ENCODE results near the gene SMURF2.
"Not testable (repeated sequence)": the region's sequence is repeated elsewhere in the genome, so short reads cannot be mapped to it uniquely, and the experiment has no call there.

The SMURF2 gene

DNA sequence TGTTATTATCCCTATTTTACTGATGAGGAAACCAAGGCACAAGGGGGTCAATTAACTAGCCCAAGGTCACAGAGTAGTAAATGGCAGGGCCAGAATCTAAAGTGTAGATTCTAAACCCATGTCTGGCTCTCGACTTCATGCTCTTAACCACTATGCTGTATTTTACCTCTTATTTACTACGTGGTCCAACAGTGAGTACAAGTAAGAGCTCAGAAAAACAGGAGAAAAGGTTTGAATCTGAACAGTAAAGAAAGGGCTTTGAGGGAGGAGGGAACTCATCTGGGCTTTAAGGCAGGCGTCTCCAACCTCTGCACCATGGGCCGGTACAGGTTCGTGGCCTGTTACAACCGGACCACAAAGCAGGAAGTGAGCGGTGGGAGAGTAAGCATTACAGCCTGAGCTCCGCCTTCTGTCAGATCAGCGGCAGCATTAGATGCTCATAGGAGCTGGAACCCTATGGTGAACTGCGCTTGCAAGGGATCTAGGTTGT lies 62.9 kb downstream of the SMURF2 start:
- no peak overlapping the region for H3K4me3 ChIP-seq (ENCODE audit: low read depth, low read length)

DNA sequence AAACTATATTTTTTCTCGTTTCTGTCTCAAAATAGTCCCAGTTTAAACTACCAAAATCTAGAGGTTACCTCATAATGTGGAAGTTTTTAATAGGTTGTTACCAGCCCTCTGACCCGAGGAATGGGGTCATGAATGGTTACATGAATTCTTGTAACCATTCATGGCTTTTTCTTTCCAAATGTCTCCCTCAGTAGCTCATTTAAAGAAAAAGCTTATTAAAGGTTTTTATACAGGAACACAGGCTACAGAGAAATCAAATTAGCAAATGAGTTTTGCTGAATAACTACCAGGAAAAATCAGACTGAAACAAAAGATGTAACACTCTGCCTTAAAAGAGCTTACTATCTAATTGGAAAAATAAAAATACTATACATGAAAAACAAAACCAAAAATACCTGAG lies 63.4 kb downstream of the SMURF2 start:
- H3K4me3 ChIP-seq (ENCODE audit: low read depth, low read length): no peak overlapping the region

DNA sequence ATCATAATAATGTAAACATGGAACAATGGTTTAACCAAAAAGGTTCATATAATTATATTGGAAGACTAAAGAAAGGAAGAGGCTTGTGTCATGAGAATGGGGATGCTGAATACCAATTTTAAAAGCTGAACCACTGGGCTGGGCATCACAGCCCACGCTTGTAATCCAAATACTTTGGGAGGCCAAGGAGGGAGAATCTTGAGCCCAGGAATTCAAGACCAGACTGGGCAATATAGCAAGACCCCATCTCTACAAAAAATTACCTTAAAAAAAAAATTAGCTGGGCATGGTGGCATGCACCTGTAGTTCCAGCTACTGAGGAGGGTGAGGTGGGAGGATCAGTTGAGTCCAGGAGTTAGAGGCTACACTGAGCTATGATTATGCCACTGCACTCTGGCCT lies 65.1 kb downstream of the SMURF2 start:
- H3K4me3 ChIP-seq (ENCODE audit: low read depth, low read length): no peak overlapping the region

DNA sequence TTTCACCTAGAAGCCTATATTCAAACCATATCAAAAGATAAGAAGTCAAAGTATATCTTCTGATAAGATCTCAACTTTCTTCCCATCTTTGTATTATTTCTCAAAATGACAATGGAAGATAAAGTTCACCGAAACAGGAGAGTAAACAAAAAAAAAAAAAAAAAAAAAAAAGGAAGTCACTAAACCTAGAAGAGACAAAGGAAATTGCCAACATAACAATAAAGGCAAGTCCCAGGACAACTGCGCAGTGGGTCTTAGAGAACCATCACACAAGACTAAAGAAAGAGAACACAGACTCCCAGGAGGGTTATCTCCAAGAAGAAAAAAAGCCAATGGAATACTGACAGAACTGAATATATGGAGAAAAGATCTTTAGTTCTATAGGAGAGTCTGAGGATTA lies 65.7 kb downstream of the SMURF2 start:
- no peak overlapping the region for H3K4me3 ChIP-seq (ENCODE audit: low read depth, low read length)

DNA sequence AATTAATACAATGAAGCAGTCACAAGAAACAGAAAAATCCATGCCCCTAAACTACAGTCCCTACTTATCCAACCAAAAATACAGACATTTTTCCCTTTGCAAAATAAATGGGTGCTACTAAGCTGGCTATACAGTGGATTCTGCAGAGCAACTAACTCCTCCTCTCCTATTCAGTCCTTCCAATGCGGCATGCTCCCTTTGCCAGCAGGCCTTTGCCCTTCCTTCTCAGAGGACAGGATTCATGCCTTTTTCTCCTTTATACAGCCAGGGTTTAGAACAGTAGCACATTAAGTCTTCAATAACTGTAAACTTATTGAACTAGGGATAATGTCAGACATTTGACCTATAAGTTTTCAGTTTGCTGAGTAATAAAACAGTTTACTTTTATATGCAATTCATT lies 70.2 kb downstream of the SMURF2 start:
- H3K4me3 ChIP-seq (ENCODE audit: low read depth, low read length): no peak overlapping the region

DNA sequence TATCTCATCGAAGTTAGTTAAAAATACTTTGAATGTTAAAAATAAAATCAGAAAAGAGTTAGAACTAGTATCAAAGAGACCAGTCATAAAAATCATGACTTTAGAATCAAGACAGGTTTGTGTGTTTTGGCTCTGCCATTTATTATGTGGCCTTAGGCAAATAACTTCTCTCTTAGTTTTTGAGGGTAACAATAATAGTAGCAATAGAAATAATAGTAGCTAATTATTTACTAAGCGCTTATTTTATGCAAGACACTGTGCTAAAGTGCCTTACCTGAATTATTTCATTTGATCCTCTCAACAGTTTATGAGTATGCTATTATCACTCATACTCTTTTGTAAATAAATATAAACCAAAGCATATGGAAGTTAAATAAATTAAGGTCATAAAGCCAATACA lies 77.0 kb downstream of the SMURF2 start:
- no peak overlapping the region for H3K4me3 ChIP-seq (ENCODE audit: low read depth, low read length)

DNA sequence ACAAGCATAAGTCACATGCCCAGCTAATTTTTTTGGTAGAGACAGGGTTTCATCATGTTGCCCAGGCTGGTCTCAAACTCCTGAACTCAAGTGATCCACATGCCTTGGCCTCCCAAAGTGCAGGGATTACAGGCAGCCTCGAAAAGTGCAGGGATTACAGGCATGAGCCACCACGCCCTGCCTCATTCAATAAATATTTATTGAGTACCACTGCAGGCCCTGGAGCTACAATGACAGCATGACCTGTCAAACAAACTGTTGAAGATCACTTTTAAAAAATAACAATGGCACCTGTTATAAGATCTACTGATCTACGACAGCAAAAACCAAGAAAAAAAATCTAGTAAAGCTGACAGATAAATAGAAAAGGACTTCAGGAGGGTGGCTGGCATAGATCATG lies 79.1 kb downstream of the SMURF2 start:
- H3K4me3 ChIP-seq (ENCODE audit: low read depth, low read length): no peak overlapping the region

DNA sequence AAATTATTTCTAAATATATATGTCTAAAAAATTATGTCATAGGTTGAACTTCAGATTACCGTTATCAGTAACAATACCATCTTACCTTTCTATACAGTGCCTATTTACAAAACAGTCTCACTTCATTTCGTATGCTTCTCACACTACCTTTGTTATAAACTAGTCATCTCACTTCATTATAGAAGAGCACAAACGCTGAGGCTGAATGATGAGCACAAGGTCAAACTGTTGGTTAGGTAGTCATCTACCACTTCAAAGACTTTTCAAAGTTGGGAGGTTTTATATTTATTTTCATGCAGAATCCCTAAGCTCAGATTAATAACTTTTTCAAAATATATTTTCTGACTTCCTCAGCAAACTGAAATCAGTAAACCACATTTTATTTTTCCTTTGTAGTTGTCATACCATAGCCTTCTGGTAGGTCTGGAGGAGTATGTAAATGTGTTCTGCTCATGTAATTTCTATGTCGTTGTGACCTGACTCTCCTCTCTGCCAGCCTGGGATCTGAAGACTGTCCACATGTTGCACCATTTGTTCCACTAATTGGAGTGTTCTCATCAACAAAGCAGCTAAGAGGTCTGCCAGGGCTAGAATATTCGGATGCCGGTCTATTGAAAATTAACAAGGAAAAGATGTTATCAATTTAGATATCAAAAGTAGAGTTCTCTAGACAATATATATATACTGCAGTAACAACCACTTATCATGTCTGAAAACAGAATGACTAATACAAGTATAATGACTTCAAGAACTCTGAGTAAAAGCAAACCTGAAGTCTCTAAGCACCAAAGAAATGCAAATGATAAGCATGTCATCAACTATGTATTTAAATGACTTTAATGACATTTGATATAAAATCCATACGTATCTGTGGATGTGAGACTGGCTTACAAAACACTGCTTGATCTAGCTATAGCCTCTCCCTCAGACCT lies 81.5 kb downstream of the SMURF2 start:
- no peak overlapping the region for H3K4me3 ChIP-seq (ENCODE audit: low read depth, low read length)

DNA sequence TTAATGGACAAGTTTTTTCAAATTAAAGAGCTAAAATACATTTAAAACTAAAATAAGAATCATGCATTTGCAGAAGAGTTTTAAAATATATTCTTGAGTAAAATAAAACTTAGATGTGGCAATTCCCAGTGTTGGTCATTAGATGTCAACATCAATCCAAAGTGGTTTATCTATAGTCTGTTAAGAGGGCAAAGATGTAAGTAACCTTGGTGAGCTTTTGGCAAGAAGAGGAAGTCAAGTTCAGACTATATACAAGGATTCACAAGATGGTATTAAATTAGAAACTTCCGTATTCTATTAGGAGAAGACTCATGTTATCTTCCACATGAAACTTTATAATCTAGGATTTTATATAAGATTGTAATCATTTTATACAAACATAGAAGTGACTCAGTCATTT lies 82.2 kb downstream of the SMURF2 start:
- no peak overlapping the region for H3K4me3 ChIP-seq (ENCODE audit: low read depth, low read length)

DNA sequence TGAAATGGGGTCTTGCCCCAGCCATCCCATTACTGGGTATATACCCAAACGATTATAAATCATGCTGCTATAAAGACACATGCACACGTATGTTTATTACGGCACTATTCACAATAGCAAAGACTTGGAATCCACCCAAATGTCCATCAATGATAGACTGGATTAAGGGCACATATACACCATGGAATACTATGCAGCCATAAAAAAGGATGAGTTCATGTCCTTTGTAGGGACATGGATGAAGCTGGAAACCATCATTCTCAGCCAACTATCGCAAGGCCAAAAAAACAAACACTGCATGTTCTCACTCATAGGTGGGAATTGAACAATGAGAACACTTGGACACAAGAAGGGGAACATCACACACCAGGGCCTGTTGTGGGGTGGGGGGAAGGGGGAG lies 85.1 kb downstream of the SMURF2 start:
- H3K4me3 ChIP-seq (ENCODE audit: low read depth, low read length): not testable (repeated sequence)

DNA sequence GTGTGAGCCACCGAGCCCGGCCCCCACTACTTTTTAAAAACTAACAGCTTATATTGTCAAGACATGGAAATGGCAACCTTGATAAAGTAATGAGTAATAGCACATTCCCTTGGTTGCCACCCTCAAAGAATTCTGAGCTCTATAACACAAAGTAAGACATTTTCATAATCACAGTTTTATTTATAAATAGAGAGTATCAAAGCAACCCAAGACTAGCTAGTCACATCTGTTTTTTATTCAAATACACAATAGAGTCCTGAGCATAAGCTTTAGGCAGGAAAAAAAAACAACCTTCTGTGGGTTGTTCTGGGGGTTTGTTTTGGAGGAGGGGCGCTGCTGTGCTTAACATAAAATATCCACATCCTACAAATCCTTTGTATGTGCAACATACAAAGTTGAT lies 86.7 kb downstream of the SMURF2 start:
- H3K4me3 ChIP-seq (ENCODE audit: low read depth, low read length): no peak overlapping the region

DNA sequence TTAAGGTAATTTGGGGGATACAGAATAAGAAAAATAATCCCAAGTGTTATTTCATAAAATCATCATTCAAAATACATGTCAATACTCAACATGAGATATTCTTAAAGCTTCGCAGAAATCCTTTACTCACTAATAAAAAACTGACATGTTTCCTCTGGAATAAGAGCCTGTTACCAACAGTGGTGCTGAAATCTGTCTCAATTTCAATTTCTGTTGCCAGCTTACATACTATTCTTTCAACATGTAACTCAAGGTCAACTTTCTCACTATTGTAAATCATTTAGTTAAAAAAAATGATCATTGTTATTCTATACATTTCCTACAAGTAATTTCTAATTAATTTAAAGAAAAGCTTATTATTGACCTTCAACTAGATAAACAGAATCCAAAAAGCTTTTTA lies 87.5 kb downstream of the SMURF2 start:
- H3K4me3 ChIP-seq (ENCODE audit: low read depth, low read length): no peak overlapping the region

DNA sequence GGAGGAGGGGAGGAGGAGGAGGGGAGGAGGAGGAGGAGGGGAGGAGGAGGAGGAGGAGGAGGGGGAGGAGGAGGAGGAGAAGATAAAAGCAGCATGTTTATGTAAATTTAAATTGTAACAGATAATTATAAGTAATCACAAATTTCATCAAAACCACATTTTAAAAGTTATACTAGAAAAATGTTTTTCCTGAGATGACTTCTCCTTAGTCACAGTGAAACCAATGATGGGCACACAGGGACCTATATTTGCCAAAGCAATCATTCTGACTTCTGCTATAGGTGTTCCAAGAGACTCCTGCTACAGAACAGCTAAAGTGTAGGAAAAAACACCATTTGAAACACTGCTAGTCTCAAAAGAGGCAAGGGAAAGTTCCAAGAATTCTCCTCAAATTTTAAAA lies 88.9 kb downstream of the SMURF2 start:
- no peak overlapping the region for H3K4me3 ChIP-seq (ENCODE audit: low read depth, low read length)

DNA sequence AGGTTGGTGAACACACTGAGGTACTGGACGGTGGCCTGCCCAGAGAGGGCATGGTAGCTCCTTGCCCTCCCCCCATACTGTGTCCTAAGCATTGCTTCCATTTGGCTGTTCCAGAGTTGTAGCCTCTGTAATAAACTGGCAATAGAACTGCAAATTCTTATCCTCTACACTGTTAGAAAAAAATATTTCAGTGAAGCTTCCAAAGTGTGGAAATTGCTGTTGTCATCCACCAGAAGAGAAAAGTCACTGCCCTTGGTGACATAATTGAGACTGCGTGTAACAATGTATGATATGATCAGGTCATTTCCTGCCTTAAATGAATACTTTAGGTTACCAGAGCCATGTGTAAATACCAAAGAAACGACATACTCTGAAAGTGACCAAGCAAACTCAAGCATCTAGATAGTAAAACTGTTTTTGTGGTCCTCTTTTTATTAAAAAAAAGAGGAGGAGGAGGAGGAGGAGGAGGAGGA lies 89.4 kb downstream of the SMURF2 start:
- H3K4me3 ChIP-seq (ENCODE audit: low read depth, low read length): no peak overlapping the region

DNA sequence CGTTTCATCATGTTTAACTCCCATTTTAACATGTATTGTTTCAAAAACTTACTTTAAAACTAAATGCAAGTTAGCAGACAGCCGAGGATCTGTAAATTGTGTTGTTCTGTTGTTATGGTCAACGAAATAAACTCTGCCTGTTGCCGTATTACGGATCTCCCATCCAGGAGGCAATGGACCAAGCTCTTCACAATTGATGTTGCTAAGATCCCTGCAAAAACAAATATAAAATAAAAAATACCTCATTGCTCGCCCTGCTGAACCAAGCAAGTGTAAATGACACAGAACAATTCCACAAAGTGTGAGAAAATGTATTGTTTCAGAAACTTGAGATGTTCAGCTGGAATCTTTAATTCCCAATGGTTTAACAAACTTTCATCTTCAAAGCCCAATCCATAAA lies 90.4 kb downstream of the SMURF2 start:
- no peak overlapping the region for H3K4me3 ChIP-seq (ENCODE audit: low read depth, low read length)

DNA sequence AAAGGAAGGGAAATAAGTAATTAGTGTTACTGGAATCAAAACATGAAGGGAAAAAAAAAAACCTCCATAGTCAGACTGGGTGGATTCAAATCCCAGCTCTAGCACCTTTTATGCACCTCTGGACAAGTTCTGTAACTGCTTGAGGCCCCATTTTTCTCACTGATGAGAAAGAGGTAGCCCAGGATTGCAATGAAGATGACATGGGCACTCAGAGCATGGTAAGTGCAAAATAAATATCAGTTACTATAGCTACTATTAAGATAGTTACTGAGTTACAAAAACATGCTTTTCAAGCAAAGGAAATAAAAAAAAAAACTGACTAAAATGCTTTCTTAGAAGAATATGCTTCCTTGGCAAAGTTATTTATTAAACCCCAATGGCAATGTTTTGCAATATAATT lies 96.5 kb downstream of the SMURF2 start:
- no peak overlapping the region for H3K4me3 ChIP-seq (ENCODE audit: low read depth, low read length)

DNA sequence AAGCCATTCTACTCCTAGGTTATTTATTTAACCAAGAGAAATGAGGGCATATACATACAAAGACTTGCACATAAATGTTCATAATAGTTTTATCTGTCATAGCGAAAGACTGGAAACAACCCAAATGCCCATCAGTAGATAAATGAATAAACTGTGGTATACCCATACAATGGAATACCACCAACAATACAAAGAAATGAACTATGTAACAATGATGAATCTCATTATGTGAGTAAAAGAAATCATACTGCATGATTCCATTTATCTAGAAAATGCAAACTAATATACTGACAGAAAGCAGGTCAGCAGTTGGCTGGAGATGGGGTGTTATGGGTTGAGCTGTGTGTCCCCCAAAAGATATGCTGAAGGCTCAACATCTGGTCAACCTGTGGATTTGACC lies 98.0 kb downstream of the SMURF2 start:
- H3K4me3 ChIP-seq (ENCODE audit: low read depth, low read length): no peak overlapping the region

DNA sequence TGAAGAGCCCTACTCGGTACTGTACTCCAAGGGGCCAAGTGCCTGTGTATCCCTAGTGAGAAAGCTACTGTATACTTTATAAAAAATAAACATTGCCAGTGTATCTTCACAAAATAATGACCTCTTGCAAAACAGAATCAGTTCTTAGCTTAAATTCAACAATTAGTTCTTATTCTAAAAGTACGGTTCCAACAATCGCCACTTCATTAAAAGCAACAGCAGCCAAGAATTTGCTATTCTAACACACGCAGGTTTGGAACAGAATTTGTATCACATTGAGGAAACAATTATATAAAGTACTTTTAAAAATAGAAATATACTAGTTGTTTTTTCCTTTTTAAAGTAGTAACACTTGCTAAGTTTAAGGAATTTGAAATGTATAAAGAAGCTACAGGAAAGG lies 106.8 kb downstream of the SMURF2 start:
- no peak overlapping the region for H3K4me3 ChIP-seq (ENCODE audit: low read depth, low read length)

DNA sequence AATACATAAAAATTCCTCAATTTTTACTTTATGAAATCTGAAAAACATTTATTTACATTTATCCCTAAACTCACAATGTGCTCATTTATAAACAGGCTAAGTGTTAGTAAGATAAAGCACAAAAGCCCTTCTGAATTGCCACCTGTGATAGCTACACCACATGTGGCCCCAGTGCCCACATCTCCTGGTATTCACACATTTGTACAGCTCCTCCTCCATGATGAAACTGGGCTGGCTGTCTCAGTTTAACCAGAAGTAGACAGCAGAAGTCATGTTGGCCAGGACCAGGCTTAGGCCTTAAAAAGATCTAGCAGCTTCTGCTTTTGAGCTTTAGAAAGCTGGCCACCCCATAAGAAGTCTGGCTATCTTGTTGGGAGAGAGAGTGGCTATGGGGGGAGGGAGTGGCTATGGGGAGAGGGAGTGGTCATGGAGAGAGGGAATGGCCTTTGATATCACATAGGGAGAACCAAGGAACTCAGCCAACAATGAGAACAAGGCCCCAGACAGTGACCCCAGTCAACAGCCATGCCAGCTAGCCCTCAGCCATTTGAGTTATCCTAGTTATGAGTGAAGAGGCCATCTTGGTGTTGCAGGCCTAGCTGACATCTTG lies 108.0 kb downstream of the SMURF2 start:
- no peak overlapping the region for H3K4me3 ChIP-seq (ENCODE audit: low read depth, low read length)

DNA sequence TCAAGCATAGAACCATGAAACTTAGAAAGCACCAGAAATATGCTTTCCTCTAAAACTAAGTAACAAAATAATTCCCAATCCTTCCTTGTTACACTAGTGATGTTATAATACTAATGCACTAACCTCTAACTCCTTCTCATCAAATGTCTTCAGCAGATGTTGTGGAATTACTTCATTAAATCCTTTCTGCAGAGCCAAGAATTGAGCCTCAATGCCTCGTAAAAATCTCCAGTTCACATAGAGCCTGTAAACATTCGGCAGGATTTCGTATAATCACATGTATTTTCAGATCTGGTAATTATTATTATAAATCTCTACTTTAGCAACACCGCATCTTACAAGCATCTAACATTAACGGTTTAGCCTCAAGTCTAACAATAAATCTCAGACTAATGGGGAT lies 110.6 kb downstream of the SMURF2 start:
- H3K4me3 ChIP-seq (ENCODE audit: low read depth, low read length): no peak overlapping the region

DNA sequence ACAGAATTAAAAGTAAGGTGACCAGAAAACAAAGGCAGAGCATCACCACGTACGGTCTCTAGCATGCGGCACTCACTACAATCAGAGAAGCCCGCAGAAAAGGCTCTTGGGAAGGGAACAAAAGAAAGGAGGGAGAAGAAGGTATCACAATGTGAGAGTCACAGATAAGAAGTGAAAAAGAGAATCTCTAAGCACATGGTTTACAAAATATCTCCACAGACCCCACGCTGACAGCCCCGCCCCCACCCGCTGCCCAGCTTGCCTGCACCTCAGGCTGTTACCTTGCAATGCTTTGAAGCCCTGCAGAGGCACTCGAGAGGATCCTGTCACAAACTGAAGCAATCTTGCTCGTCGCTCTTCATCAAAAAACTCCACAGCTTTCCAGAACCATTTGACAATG lies 114.8 kb downstream of the SMURF2 start:
- no peak overlapping the region for H3K4me3 ChIP-seq (ENCODE audit: low read depth, low read length)

DNA sequence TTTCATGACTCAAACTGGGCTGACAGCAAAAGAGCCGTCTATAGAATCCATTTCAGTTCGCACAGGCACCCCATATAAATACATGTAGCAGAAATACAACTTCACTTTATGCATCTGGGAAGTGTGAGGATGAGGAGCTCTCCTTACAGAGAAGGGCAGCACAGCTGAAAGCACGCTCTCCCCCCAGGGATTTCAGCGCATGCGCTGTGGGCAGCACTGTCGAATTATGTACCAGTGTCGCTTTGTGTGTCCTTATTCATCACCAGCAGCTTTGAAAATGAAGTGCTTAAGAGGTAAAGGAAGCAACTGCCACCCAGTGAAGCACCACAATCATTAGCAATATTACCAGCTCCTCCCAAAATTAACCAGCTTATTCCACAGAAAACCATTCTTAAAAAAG lies 115.4 kb downstream of the SMURF2 start:
- H3K4me3 ChIP-seq (ENCODE audit: low read depth, low read length): no peak overlapping the region
